ENCODE results near the gene GALNT2. TPM values are rescaled to one million over a fixed set of nuclear protein-coding genes. Genes with fewer than 3 reads are reported as not detected.

The GALNT2 gene
- total and polyA plus RNA-seq, 10 donors, result 7.9 to 44.8 (median 36.9) TPM

DNA sequence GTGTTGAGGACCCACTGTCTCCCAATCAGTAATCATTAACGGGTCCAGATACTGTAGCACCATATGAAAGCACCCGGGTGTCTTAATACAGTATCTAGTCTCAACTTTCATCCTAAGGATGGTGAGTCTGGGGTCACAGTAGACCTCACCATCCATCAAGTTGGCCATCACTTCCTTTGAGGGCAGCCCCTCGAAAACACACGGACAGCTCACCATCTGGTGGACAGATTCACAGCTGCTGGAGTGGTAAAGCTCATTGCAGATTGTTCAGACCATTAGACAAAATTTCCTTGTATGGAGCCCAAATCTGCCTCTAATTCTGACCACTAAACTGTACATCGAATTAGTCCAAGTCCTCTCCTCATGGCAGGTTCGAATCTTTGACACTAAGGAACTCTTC is 236.0 kb downstream of the GALNT2 start:
- intact Hi-C loops (cut with DNase I; ENCODE audit: low total_unique reads), result no loop called here
- Histone ChIP-seq H3K27me3 (replicated peaks in 1 of 7) (no peaks in the 10 kb centered on the region), H3K4me3 (no peak overlapping the region), H3K36me3 (no peaks in the 10 kb centered on the region), H3K4me1 (peaks cover 4 to 44% (median 27%) of the 10 kb centered on the region in 6 donors), H3K27ac (no peak overlapping the region), H3K9me3 (no peaks in the 10 kb centered on the region)
- DNase-seq, result no peak
- WGBS, 5 donors, result 67 to 84% (median 72%) methylated on average over 6 of the region's 6 CpGs
- TF ChIP-seq, protein P1, sequence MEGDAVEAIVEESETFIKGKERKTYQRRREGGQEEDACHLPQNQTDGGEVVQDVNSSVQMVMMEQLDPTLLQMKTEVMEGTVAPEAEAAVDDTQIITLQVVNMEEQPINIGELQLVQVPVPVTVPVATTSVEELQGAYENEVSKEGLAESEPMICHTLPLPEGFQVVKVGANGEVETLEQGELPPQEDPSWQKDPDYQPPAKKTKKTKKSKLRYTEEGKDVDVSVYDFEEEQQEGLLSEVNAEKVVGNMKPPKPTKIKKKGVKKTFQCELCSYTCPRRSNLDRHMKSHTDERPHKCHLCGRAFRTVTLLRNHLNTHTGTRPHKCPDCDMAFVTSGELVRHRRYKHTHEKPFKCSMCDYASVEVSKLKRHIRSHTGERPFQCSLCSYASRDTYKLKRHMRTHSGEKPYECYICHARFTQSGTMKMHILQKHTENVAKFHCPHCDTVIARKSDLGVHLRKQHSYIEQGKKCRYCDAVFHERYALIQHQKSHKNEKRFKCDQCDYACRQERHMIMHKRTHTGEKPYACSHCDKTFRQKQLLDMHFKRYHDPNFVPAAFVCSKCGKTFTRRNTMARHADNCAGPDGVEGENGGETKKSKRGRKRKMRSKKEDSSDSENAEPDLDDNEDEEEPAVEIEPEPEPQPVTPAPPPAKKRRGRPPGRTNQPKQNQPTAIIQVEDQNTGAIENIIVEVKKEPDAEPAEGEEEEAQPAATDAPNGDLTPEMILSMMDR (IDR thresholded peaks at IDR 0.05 in 8 of 11, conservative IDR thresholded peaks at IDR 0.05 in 3 of 11), result no peak
- TF ChIP-seq POLR2AphosphoS5 (IDR thresholded peaks at IDR 0.05), result no peak
- TF ChIP-seq POLR2A (IDR thresholded peaks at IDR 0.05), result no peak

DNA sequence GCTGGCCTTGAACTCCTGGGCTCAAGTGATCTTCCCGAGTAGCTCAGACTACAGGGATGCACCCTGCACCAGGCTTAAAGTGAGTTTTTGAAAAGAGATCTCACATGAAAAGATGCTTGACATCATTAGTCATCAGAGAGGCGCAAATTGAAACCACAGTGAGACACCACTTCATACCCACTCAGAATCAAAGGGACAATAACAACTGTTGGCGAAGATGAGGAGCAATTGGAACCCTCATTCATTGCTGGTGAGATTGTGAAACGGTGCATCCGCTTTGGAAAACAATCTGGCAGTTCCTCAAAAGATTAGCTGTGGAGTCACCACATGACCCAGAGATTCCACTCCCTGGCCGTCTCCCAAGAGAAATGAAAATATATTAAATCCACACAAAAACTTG is 236.8 kb downstream of the GALNT2 start:
- TF ChIP-seq POLR2A (IDR thresholded peaks at IDR 0.05), result no peak
- peak in 1 of 3 donors; percentile 53 for TF ChIP-seq POLR2AphosphoS5 (IDR thresholded peaks at IDR 0.05)
- intact Hi-C loops (cut with DNase I; ENCODE audit: low total_unique reads), result no loop called here
- Histone ChIP-seq H3K4me1 (peaks cover 4 to 45% (median 27%) of the 10 kb centered on the region in 6 donors), H3K27ac (peak overlapping the region in 1 of 8 donors; percentile 30), H3K27me3 (replicated peaks in 1 of 7) (no peaks in the 10 kb centered on the region), H3K36me3 (no peaks in the 10 kb centered on the region), H3K4me3 (no peak overlapping the region), H3K9me3 (no peaks in the 10 kb centered on the region)
- WGBS, 5 donors, result 41 to 56% (median 44%) methylated on average over 6 of the region's 6 CpGs
- no peak for DNase-seq

DNA sequence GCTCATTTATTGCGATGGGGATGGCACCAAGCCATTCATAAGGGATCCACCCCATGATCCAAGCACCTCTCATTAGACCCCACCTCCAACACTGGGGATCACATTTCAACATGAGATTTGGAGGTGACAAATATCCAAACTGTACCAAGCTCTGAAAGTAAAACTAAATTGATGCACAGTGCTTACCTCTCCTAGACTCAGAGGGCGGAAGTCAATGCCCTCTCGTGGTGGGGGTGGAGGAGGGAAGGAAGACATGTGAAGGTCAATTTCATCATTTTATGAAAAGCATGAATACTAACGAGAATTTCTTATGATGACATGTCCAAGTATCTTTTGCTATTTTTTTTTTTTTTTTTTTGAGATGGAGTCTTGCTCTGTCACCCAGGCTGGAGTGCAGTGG is 239.1 kb downstream of the GALNT2 start:
- TF ChIP-seq POLR2AphosphoS5 (IDR thresholded peaks at IDR 0.05) (peak in 1 of 3 donors; percentile 15), POLR2A (IDR thresholded peaks at IDR 0.05) (no peak)
- TF ChIP-seq, protein P1 (IDR thresholded peaks at IDR 0.05 in 8 of 11, conservative IDR thresholded peaks at IDR 0.05 in 3 of 11), result peak in 5 of 11 experiments; percentile 21 to 37 (median 24)
- DNase-seq, result peak; percentile 68
- H3K27me3 ChIP-seq (replicated peaks in 1 of 7), result no peaks in the 10 kb centered on the region
- H3K4me1 ChIP-seq, result peaks cover 0 to 30% (median 17%) of the 10 kb centered on the region in 6 donors
- intact Hi-C loops (cut with DNase I; ENCODE audit: low total_unique reads), result loop anchor here (5.0 kb wide), 1 partner anchor 594 kb away; no protein-coding TSS in a partner anchor
- 34 to 57% (median 38%) methylated on average over 4 of the region's 4 CpGs for WGBS, 5 donors
- H3K9me3 ChIP-seq, result no peaks in the 10 kb centered on the region
- no peak overlapping the region for H3K4me3 ChIP-seq
- no peaks in the 10 kb centered on the region for H3K36me3 ChIP-seq
- H3K27ac ChIP-seq, result no peak overlapping the region

GRCh38 chr1:230307213-230307612 is 240.2 kb downstream of the GALNT2 start:
- Histone ChIP-seq H3K27me3 (replicated peaks in 1 of 7) (no peaks in the 10 kb centered on the region), H3K27ac (no peak overlapping the region), H3K9me3 (no peaks in the 10 kb centered on the region), H3K4me1 (peaks cover 0 to 29% (median 12%) of the 10 kb centered on the region in 6 donors), H3K4me3 (no peak overlapping the region), H3K36me3 (no peaks in the 10 kb centered on the region)
- TF ChIP-seq, protein P1 (IDR thresholded peaks at IDR 0.05 in 8 of 11, conservative IDR thresholded peaks at IDR 0.05 in 3 of 11), result no peak
- TF ChIP-seq POLR2A (IDR thresholded peaks at IDR 0.05) (no peak), POLR2AphosphoS5 (IDR thresholded peaks at IDR 0.05) (no peak)
- DNase-seq, result no peak
- WGBS, 5 donors, result 66 to 79% (median 69%) methylated on average over 4 of the region's 4 CpGs
- intact Hi-C loops (cut with DNase I; ENCODE audit: low total_unique reads), result loop anchor here (5.0 kb wide), 1 partner anchor 595 kb away; no protein-coding TSS in a partner anchor

Measured in spleen (tissue), 11 donors.